SK-N-SH treated with all-trans-retinoic acid at 6 μM for 48 hours (cell line): ENCODE results near the gene MOCS3.

Experiments used
- BACH2 ChIP-seq: fragments of 250-450 bp; sonication (Bioruptor Pico); IDR thresholded peaks from 2 replicates; pipeline ENCODE4 v1.9.0; 2021; ENCODE audit warnings: mild to moderate bottlenecking, borderline replicate concordance
- CREB5 ChIP-seq: fragments of 250-450 bp; sonication (Bioruptor Pico); IDR thresholded peaks from 2 replicates; pipeline ENCODE4 v1.5.1; 2020; ENCODE audit warnings: low read depth, mild to moderate bottlenecking, moderate library complexity
- CSDC2 ChIP-seq: fragments of 250-450 bp; sonication (Bioruptor Pico); IDR thresholded peaks from 2 replicates; pipeline ENCODE4 v1.5.0; 2020; ENCODE audit warnings: mild to moderate bottlenecking, moderate library complexity
- ESRRG ChIP-seq: fragments of 250-450 bp; sonication (Bioruptor Pico); IDR thresholded peaks from 2 replicates; pipeline ENCODE4 v1.6.1; 2021; ENCODE audit warnings: mild to moderate bottlenecking
- ISL1 ChIP-seq: fragments of 250-450 bp; sonication (Bioruptor Pico); IDR thresholded peaks from 2 replicates; pipeline ENCODE4 v2.1.2; 2022; ENCODE audit warnings: mild to moderate bottlenecking, moderate library complexity
- PPARA ChIP-seq: fragments of 250-450 bp; sonication (Bioruptor Pico); IDR thresholded peaks from 2 replicates; pipeline ENCODE4 v1.5.0; 2020; ENCODE audit warnings: mild to moderate bottlenecking, borderline replicate concordance
- ZFP30 ChIP-seq: fragments of 450-650 bp; formaldehyde crosslinking; IDR thresholded peaks from 2 replicates; pipeline ENCODE4 v1.5.0; 2022; ENCODE audit warnings: mild to moderate bottlenecking, moderate library complexity

- TF ChIP-seq CSDC2 (CRISPR knock-in tag), result no peak
- no peak for TF ChIP-seq CREB5 (CRISPR knock-in tag)
- TF ChIP-seq ESRRG (CRISPR knock-in tag), result no peak
- TF ChIP-seq ZFP30 (CRISPR knock-in tag), result no peak
- TF ChIP-seq PPARA (CRISPR knock-in tag), result no peak
- TF ChIP-seq ISL1 (CRISPR knock-in tag), result no peak
- no peak for TF ChIP-seq BACH2
Observed at GRCh38 chr20:50967586-50967985, 9.0 kb downstream of the MOCS3 start.
